Measurements from ENCODE around the gene ACTA1.
"Not testable (repeated sequence)": the region's sequence is repeated elsewhere in the genome, so short reads cannot be mapped to it uniquely, and the experiment has no call there.

The ACTA1 gene

DNA sequence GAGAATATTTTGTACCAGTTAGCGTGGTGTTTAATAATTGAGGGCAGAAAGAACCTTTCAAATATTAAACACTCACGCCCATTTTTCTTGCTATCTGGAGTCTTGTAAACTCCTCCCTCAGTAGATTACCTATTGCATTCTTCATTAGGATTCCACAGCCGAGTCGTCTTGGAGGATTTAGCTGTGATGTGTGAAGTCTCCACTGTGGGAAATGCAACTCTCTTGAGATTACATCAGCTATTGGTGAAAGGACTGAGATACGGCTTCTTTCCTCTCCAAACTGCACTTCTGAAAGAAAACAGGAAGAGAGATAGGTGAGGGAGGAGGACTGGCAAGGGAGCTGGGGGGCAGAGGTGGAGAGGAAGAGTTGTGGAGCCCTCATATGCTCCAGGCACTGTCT is 36.1 kb downstream of the ACTA1 start:
- H3K27me3 ChIP-seq (replicated peaks; ENCODE audit: control insufficient read depth, insufficient read depth, low read length, poor library complexity, severe bottlenecking) = no peaks in the 10 kb centered on the region
- H3K4me3 ChIP-seq (ENCODE audit: insufficient read depth, low read depth, low read length, poor library complexity, severe bottlenecking) = no peak overlapping the region
- no peaks in the 10 kb centered on the region for H3K4me1 ChIP-seq (ENCODE audit: control insufficient read depth, insufficient read depth, low read length, poor library complexity, severe bottlenecking)
- no peak overlapping the region for H3K27ac ChIP-seq (ENCODE audit: insufficient read depth, low read length, poor library complexity, severe bottlenecking)
- DNase-seq = no peak
- no peaks in the 10 kb centered on the region for H3K36me3 ChIP-seq (ENCODE audit: control insufficient read depth, insufficient read depth, low read length)
- H3K9me3 ChIP-seq (ENCODE audit: control insufficient read depth, low read length) = no peaks in the 10 kb centered on the region

DNA sequence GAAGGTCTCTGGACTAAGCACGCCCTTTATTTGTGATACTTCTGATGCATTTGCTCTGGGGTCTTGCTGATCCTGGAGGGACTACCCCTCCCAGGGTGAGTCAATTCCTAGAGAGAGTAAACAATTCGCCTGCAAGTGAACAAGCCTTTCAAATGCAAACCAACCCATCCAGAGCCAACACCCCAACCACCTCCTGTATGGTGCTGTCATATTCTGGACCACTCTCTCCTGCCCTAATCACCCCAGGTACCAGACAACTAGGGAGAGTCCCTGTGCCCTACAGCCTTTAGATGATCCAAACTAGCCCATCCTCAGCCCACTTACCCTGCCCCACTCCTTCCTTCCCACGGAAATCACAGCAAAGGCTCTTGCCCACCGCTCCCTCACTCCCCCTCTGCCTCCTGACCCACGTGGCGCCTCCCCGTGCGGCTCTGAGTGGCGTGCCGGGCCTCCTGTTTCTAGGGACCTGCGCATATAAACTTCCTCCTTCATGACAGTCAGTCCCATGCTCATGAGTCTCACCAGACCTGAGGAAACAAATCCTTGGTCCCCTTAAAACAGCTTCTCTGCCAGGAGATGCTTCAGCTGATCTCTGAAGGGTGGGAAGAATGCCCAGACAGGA is 37.2 kb downstream of the ACTA1 start:
- Histone ChIP-seq H3K27me3 (replicated peaks; ENCODE audit: control insufficient read depth, insufficient read depth, low read length, poor library complexity, severe bottlenecking) (no peaks in the 10 kb centered on the region), H3K36me3 (ENCODE audit: control insufficient read depth, insufficient read depth, low read length) (no peaks in the 10 kb centered on the region), H3K4me1 (ENCODE audit: control insufficient read depth, insufficient read depth, low read length, poor library complexity, severe bottlenecking) (no peaks in the 10 kb centered on the region), H3K27ac (ENCODE audit: insufficient read depth, low read length, poor library complexity, severe bottlenecking) (no peak overlapping the region), H3K4me3 (ENCODE audit: insufficient read depth, low read depth, low read length, poor library complexity, severe bottlenecking) (no peak overlapping the region), H3K9me3 (ENCODE audit: control insufficient read depth, low read length) (no peaks in the 10 kb centered on the region)
- no peak for DNase-seq

DNA sequence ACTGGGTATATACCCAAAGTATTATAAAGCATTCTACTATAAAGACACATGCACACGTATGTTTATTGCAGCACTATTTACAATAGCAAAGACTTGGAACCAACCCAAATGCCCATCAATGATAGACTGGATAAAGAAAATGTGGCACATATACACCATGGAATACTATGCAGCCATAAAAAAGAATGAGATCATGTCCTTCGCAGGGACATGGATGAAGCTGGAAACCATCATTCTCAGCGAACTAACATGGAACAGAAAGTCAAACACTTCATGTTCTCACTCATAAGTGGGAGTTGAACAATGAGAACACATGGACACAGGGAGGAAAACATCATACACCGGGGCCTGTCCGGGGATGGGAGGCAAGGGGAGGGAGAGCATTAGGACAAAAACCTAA is 39.4 kb downstream of the ACTA1 start:
- not testable (repeated sequence) for H3K27ac ChIP-seq (ENCODE audit: insufficient read depth, low read length, poor library complexity, severe bottlenecking); H3K36me3 ChIP-seq (ENCODE audit: control insufficient read depth, insufficient read depth, low read length); H3K9me3 ChIP-seq (ENCODE audit: control insufficient read depth, low read length); H3K4me1 ChIP-seq (ENCODE audit: control insufficient read depth, insufficient read depth, low read length, poor library complexity, severe bottlenecking); H3K4me3 ChIP-seq (ENCODE audit: insufficient read depth, low read depth, low read length, poor library complexity, severe bottlenecking); H3K27me3 ChIP-seq (replicated peaks; ENCODE audit: control insufficient read depth, insufficient read depth, low read length, poor library complexity, severe bottlenecking); DNase-seq

DNA sequence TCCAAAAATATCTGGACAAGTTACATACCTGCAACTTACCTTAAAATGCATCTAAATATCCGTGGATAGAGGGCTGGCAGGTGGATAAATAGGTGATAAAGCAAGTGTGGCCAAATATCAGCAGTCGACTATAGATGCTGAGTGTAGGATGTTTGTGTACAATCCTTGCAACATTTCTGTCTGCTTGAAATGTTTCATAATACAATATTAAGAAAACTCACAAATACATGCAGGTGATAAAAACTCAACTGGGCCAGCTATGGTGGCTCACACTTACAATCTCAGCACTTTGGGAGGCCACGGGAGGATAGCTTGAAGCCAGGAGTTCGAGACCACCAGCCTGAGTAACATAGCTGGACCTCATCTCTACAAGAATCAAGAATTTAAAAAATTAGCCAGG is 41.0 kb downstream of the ACTA1 start:
- DNase-seq = no peak
- Histone ChIP-seq H3K4me3 (ENCODE audit: insufficient read depth, low read depth, low read length, poor library complexity, severe bottlenecking) (no peak overlapping the region), H3K9me3 (ENCODE audit: control insufficient read depth, low read length) (no peaks in the 10 kb centered on the region), H3K27me3 (replicated peaks; ENCODE audit: control insufficient read depth, insufficient read depth, low read length, poor library complexity, severe bottlenecking) (no peaks in the 10 kb centered on the region), H3K36me3 (ENCODE audit: control insufficient read depth, insufficient read depth, low read length) (no peaks in the 10 kb centered on the region), H3K4me1 (ENCODE audit: control insufficient read depth, insufficient read depth, low read length, poor library complexity, severe bottlenecking) (no peaks in the 10 kb centered on the region), H3K27ac (ENCODE audit: insufficient read depth, low read length, poor library complexity, severe bottlenecking) (no peak overlapping the region)

DNA sequence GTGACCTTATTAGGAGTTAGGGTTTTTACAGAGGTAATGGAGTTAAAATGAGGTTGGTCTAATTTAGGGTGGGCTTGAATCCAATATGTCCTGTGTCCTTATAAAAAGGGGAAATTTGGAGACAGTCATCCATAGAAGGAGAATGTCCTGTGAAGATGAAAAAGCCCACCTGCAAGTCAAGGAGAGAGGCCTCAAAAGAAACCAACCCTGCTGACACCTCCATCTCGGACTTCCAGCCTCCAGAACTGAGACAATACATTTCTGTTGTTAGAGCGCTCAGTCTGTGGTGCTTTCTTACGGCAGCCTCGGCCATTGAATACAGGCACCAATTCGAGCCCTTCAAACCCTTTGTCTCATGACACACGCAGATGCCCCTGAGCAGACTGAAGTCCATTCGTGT is 43.8 kb downstream of the ACTA1 start:
- H3K9me3 ChIP-seq (ENCODE audit: control insufficient read depth, low read length) = no peaks in the 10 kb centered on the region

DNA sequence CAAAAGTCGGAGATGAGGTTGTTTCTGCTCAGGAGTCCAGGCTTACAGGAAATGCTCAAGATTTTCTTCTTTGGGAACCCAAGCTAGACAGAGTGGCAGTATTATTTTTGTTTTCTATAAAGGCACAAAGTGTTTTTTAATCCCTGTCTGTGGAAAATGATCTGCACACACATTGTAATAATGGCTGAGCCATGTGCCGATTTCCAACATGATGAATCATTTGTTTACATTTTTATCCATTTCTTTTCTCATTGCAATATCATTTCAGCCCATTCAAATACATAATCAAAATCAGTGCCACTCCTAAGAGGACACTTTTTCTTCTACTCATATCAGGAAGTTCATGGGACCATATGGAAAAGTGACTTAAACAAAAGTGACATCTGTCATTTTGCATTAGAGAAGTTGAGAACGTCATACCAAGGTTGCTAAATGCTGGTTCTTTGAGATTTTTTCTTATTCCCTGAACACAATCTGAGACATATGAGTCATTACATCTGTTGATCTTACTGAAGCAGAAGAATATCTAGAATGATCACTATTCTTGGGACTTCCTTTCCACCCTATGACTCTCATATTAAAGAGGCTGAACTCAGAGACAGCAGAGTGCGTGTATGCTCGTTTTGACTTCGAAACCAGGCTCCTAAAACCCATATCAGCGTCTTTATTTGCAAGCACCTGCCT is 44.9 kb downstream of the ACTA1 start:
- H3K9me3 ChIP-seq (ENCODE audit: control insufficient read depth, low read length) = no peaks in the 10 kb centered on the region
- no peaks in the 10 kb centered on the region for H3K4me1 ChIP-seq (ENCODE audit: control insufficient read depth, insufficient read depth, low read length, poor library complexity, severe bottlenecking)
- DNase-seq = no peak
- no peak overlapping the region for H3K4me3 ChIP-seq (ENCODE audit: insufficient read depth, low read depth, low read length, poor library complexity, severe bottlenecking)
- no peaks in the 10 kb centered on the region for H3K27me3 ChIP-seq (replicated peaks; ENCODE audit: control insufficient read depth, insufficient read depth, low read length, poor library complexity, severe bottlenecking)
- H3K27ac ChIP-seq (ENCODE audit: insufficient read depth, low read length, poor library complexity, severe bottlenecking) = no peak overlapping the region
- no peaks in the 10 kb centered on the region for H3K36me3 ChIP-seq (ENCODE audit: control insufficient read depth, insufficient read depth, low read length)

More for the DNA sequence above, 43.8 kb downstream of the ACTA1 start:
- Histone ChIP-seq H3K4me1 (ENCODE audit: control insufficient read depth, insufficient read depth, low read length, poor library complexity, severe bottlenecking) (no peaks in the 10 kb centered on the region), H3K36me3 (ENCODE audit: control insufficient read depth, insufficient read depth, low read length) (no peaks in the 10 kb centered on the region), H3K27ac (ENCODE audit: insufficient read depth, low read length, poor library complexity, severe bottlenecking) (no peak overlapping the region), H3K4me3 (ENCODE audit: insufficient read depth, low read depth, low read length, poor library complexity, severe bottlenecking) (no peak overlapping the region), H3K27me3 (replicated peaks; ENCODE audit: control insufficient read depth, insufficient read depth, low read length, poor library complexity, severe bottlenecking) (no peaks in the 10 kb centered on the region)
- no peak for DNase-seq

DNA sequence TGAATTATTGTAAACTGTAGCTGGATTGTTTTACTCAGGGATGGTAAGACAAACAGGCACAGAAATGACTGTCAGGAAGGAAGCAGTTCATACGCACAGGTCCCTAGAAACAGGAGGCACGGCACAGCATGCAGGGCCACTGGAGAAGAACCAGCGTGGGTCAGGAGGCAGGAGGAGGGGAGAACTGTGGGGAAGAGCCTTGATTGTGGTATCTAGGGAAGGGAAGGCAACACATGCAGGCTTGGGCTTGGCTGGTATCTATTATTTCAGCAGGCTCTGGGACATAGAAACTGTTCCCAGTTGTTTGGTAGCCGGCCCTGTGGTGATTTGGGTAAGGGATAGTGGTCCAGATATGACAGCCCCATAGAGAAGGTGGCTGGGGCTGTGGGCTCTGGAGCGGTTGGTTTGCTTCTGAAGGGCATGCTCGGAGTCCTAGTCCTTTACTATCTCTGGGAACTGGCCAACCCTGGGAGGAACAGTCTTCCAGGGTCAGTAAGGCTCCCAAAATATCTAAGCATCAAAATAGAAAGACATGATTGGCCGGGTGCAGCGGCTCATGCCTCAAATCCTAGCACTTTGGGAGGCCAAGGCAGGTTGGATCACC is 47.9 kb downstream of the ACTA1 start:
- no peaks in the 10 kb centered on the region for H3K9me3 ChIP-seq (ENCODE audit: control insufficient read depth, low read length)
- no peak overlapping the region for H3K4me3 ChIP-seq (ENCODE audit: insufficient read depth, low read depth, low read length, poor library complexity, severe bottlenecking)
- H3K27me3 ChIP-seq (replicated peaks; ENCODE audit: control insufficient read depth, insufficient read depth, low read length, poor library complexity, severe bottlenecking) = no peaks in the 10 kb centered on the region
- no peak overlapping the region for H3K27ac ChIP-seq (ENCODE audit: insufficient read depth, low read length, poor library complexity, severe bottlenecking)
- H3K36me3 ChIP-seq (ENCODE audit: control insufficient read depth, insufficient read depth, low read length) = no peaks in the 10 kb centered on the region
- H3K4me1 ChIP-seq (ENCODE audit: control insufficient read depth, insufficient read depth, low read length, poor library complexity, severe bottlenecking) = no peaks in the 10 kb centered on the region
- DNase-seq = no peak

DNA sequence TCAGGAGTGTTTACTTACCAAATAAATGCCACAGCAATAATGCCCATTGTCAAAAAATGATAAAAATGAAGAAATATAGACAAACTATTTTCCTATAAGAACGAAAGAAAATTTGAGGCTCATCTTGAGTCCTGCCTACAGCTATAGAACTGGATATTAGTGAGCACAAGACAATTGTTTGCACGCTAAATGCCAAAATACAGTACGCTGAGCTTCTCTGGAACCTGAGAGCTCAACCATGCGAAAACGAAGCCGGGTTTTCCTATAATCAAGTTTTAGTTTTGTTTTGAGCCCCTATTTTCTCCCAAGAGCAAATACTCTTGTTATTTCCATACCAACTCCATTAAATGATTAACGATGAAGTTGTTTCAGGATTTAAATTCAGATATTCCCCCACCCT is 49.1 kb downstream of the ACTA1 start:
- Histone ChIP-seq H3K4me1 (ENCODE audit: control insufficient read depth, insufficient read depth, low read length, poor library complexity, severe bottlenecking) (no peaks in the 10 kb centered on the region), H3K27me3 (replicated peaks; ENCODE audit: control insufficient read depth, insufficient read depth, low read length, poor library complexity, severe bottlenecking) (no peaks in the 10 kb centered on the region), H3K4me3 (ENCODE audit: insufficient read depth, low read depth, low read length, poor library complexity, severe bottlenecking) (no peak overlapping the region)

DNA sequence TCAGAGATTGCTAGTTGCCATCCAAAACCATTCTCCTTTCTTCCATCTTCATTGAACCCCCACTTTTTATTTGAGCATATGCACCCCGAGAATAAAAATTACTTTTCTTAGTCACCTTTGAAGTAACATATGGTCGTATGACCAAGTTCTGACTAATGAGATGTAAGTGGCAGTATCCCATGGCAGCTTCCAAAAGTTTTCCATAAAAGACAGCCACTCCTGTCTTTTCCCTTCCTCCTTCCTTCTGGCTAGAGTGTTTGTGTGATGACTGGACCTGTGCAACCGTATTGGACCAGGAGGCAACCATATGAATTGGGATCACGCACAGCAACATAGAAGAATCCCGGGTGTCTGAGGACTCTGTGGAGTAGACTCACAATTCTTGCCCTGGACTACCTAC is 49.9 kb downstream of the ACTA1 start:
- no peaks in the 10 kb centered on the region for H3K27me3 ChIP-seq (replicated peaks; ENCODE audit: control insufficient read depth, insufficient read depth, low read length, poor library complexity, severe bottlenecking)
- no peak for DNase-seq
- H3K9me3 ChIP-seq (ENCODE audit: control insufficient read depth, low read length) = no peaks in the 10 kb centered on the region
- no peak overlapping the region for H3K4me3 ChIP-seq (ENCODE audit: insufficient read depth, low read depth, low read length, poor library complexity, severe bottlenecking)
- no peaks in the 10 kb centered on the region for H3K36me3 ChIP-seq (ENCODE audit: control insufficient read depth, insufficient read depth, low read length)
- H3K4me1 ChIP-seq (ENCODE audit: control insufficient read depth, insufficient read depth, low read length, poor library complexity, severe bottlenecking) = no peaks in the 10 kb centered on the region
- no peak overlapping the region for H3K27ac ChIP-seq (ENCODE audit: insufficient read depth, low read length, poor library complexity, severe bottlenecking)

More for the DNA sequence above, 49.1 kb downstream of the ACTA1 start:
- Histone ChIP-seq H3K36me3 (ENCODE audit: control insufficient read depth, insufficient read depth, low read length) (no peaks in the 10 kb centered on the region), H3K9me3 (ENCODE audit: control insufficient read depth, low read length) (no peaks in the 10 kb centered on the region), H3K27ac (ENCODE audit: insufficient read depth, low read length, poor library complexity, severe bottlenecking) (no peak overlapping the region)
- no peak for DNase-seq

DNA sequence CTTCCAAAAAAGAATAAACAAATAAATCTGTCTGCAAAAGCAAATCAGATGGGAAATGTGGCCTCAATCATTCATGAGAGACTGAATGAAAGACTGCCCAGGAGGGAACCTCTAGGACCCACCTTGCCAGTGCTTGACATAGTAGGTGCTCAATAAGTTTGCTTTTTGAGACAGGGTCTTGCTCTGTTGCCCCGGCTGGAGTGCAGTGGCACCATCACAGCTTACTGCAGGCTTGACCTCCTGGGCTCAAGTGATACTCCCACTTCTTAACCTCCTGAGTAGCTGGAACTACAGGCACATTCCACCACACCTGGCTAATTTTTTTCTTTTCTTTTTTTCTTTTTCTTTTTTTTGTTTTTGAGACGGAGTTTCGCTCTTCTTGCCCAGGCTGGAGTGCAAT is 50.7 kb downstream of the ACTA1 start:
- Histone ChIP-seq H3K4me1 (ENCODE audit: control insufficient read depth, insufficient read depth, low read length, poor library complexity, severe bottlenecking) (no peaks in the 10 kb centered on the region), H3K36me3 (ENCODE audit: control insufficient read depth, insufficient read depth, low read length) (no peaks in the 10 kb centered on the region), H3K4me3 (ENCODE audit: insufficient read depth, low read depth, low read length, poor library complexity, severe bottlenecking) (no peak overlapping the region), H3K27me3 (replicated peaks; ENCODE audit: control insufficient read depth, insufficient read depth, low read length, poor library complexity, severe bottlenecking) (no peaks in the 10 kb centered on the region), H3K27ac (ENCODE audit: insufficient read depth, low read length, poor library complexity, severe bottlenecking) (no peak overlapping the region), H3K9me3 (ENCODE audit: control insufficient read depth, low read length) (no peaks in the 10 kb centered on the region)
- DNase-seq = no peak
